DOHH2 (cell line): ENCODE data around the gene SH2D3A.
"Not testable (repeated sequence)": the region's sequence is repeated elsewhere in the genome, so short reads cannot be mapped to it uniquely, and the experiment has no call there.

ENCODE experiments used
- H3F3A ChIP-seq: fragments of 200-600 bp; sonication (generic), shearing (Covaris generic); 2 replicates; pipeline ENCODE4 v1.6.0; 2016; ENCODE audit warnings: antibody characterized with exemption, mild to moderate bottlenecking; ENCODE audit not compliant: control insufficient read depth, insufficient read depth
- H3K27ac ChIP-seq: fragments of 200-600 bp; sonication (generic); 2 replicates; pipeline ENCODE4 v1.5.1; 2014; ENCODE audit warnings: low read depth, mild to moderate bottlenecking, low read length, moderate library complexity
- H3K27me3 ChIP-seq: fragments of 200-600 bp; sonication (generic); 2 replicates; pipeline ENCODE4 v1.6.1; 2014; ENCODE audit warnings: mild to moderate bottlenecking, low read length, mixed read lengths; ENCODE audit not compliant: control insufficient read depth
- H3K36me3 ChIP-seq: fragments of 200-600 bp; sonication (generic); 2 replicates; pipeline ENCODE4 v1.6.1; 2014; ENCODE audit warnings: mild to moderate bottlenecking, low read length, moderate library complexity, mixed read lengths; ENCODE audit not compliant: control insufficient read depth
- H3K4me1 ChIP-seq: fragments of 200-600 bp; sonication (generic); 2 replicates; pipeline ENCODE4 v1.6.1; 2014; ENCODE audit warnings: mild to moderate bottlenecking, low read length, mixed read lengths; ENCODE audit not compliant: control insufficient read depth
- H3K4me2 ChIP-seq: fragments of 200-600 bp; sonication (generic); 2 replicates; pipeline ENCODE4 v1.6.0; 2014; ENCODE audit warnings: mild to moderate bottlenecking, low read length, moderate library complexity
- H3K4me3 ChIP-seq: fragments of 200-600 bp; sonication (generic); 2 replicates; pipeline ENCODE4 v1.5.1; 2014; ENCODE audit warnings: mild to moderate bottlenecking, low read length, mixed read lengths
- H3K79me2 ChIP-seq: fragments of 200-600 bp; sonication (generic); 2 replicates; pipeline ENCODE4 v1.6.1; 2014; ENCODE audit warnings: mild to moderate bottlenecking, low read length, mixed read lengths; ENCODE audit not compliant: control insufficient read depth
- H3K9me2 ChIP-seq: fragments of 200-600 bp; sonication (generic); replicated peaks from 2 replicates; pipeline ENCODE4 v1.6.1; 2014; ENCODE audit warnings: mild to moderate bottlenecking, low read length, mixed read lengths; ENCODE audit not compliant: control insufficient read depth
- H3K9me3 ChIP-seq: fragments of 200-600 bp; sonication (generic); 2 replicates; pipeline ENCODE4 v1.6.1; 2014; ENCODE audit warnings: antibody characterized with exemption, low read length, mixed read lengths; ENCODE audit not compliant: control insufficient read depth, insufficient read depth
- H4K20me1 ChIP-seq: fragments of 200-600 bp; sonication (generic); 2 replicates; pipeline ENCODE4 v1.6.0; 2014; ENCODE audit warnings: low read depth, mild to moderate bottlenecking, antibody characterized with exemption, low read length, moderate library complexity; ENCODE audit not compliant: control insufficient read depth, insufficient read depth
- EZH2phosphoT487 ChIP-seq: fragments of 200-600 bp; sonication (generic); IDR thresholded peaks from 2 replicates; pipeline ENCODE4 v1.6.1; 2017; ENCODE audit warnings: borderline replicate concordance, mild to moderate bottlenecking, antibody characterized with exemption, low read length, moderate library complexity, mixed read lengths
- TF ChIP-seq, protein P1 (sequence below): fragments of 200-600 bp; sonication (generic); IDR thresholded peaks from one replicate; pipeline ENCODE4 v1.5.1; 2014; ENCODE audit warnings: antibody characterized with exemption, mild to moderate bottlenecking, low read depth, low read length; ENCODE audit not compliant: poor library complexity, severe bottlenecking

Gene SH2D3A

DNA sequence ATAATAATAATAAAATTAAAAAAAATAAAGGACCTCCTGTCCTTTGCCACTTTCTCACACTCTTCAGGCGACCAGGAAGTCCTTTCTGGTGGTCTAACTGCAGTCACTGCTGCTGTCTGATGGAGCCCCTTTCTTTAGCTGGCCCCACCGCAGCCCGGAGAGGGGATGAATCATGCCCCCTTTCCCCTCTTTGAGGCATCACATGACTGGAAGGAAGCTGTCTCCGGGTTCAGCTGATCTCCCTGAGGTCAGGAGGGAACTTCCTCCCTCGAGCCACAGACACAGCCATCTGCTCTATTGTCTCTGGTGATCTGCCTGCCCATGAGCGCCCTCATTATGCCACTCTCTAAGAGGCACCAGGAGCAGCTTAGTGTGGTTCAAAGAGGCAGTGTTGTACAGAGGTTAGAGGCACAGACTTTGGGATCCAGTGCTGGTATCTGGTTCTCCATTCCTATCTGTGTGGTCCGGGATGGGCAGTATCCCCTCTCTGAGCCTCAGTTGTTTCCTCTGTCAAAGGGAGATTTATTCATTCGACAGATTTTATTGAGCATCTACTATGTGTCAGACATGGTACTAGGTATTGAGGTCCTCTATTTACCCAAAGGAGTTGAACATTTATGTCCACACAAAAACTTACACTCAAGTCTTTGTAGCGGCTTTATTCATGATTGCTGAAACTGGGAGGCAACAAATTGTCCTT lies 35.3 kb upstream of the SH2D3A start:
- Histone ChIP-seq H3K4me2 (peak overlapping the region; percentile 95), H3K27ac (peak overlapping the region; percentile 94), H3K27me3 (no peaks in the 10 kb centered on the region), H3K4me3 (peak overlapping the region; percentile 69), H3K36me3 (peaks cover 14% of the 10 kb centered on the region), H3K79me2 (peaks cover 76% of the 10 kb centered on the region), H4K20me1 (no peaks in the 10 kb centered on the region), H3F3A (peaks cover 16% of the 10 kb centered on the region), H3K4me1 (peaks cover 60% of the 10 kb centered on the region), H3K9me3 (no peaks in the 10 kb centered on the region), H3K9me2 (no peaks in the 10 kb centered on the region)
- TF ChIP-seq, protein P1, sequence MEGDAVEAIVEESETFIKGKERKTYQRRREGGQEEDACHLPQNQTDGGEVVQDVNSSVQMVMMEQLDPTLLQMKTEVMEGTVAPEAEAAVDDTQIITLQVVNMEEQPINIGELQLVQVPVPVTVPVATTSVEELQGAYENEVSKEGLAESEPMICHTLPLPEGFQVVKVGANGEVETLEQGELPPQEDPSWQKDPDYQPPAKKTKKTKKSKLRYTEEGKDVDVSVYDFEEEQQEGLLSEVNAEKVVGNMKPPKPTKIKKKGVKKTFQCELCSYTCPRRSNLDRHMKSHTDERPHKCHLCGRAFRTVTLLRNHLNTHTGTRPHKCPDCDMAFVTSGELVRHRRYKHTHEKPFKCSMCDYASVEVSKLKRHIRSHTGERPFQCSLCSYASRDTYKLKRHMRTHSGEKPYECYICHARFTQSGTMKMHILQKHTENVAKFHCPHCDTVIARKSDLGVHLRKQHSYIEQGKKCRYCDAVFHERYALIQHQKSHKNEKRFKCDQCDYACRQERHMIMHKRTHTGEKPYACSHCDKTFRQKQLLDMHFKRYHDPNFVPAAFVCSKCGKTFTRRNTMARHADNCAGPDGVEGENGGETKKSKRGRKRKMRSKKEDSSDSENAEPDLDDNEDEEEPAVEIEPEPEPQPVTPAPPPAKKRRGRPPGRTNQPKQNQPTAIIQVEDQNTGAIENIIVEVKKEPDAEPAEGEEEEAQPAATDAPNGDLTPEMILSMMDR = peak; percentile 59
- TF ChIP-seq EZH2phosphoT487 = no peak

DNA sequence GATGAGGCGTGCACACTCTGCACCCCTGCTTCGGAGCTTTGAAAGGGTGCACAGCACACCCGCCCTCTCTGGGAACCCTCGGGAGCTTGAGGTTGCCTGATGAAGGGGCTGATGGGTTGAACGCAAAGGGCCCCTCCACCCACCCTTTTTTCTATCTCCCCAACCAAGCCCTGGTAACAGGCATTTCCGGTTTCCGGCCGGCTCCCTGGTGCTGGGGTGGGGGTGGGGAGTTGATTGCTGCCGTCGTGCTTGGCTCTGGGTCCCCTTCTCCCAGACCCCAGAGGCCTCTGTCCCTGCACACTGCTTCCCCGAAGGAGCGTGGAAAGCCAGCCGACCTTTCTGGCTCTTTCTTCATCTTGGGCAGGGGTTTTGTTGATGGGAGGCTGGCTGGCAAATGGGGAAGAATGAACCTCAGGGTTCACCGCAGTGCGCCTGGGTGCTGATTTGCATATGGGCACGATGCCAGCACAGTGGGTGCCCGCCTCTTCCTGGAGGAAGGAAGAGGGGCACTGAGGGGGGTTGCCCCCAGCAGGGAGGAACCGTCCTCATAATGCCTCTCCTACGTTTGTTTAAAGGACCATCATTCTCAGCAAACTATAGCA lies 34.4 kb upstream of the SH2D3A start:
- Histone ChIP-seq H3K4me3 (peak overlapping the region; percentile 77), H3K9me2 (no peaks in the 10 kb centered on the region), H3K4me2 (peak overlapping the region; percentile 95), H3K4me1 (peaks cover 63% of the 10 kb centered on the region), H3K79me2 (peaks cover 78% of the 10 kb centered on the region), H4K20me1 (no peaks in the 10 kb centered on the region), H3F3A (peaks cover 16% of the 10 kb centered on the region), H3K27ac (peak overlapping the region; percentile 94), H3K27me3 (no peaks in the 10 kb centered on the region), H3K9me3 (no peaks in the 10 kb centered on the region), H3K36me3 (peaks cover 14% of the 10 kb centered on the region)
- TF ChIP-seq, protein P1 = no peak
- TF ChIP-seq EZH2phosphoT487 = no peak

DNA sequence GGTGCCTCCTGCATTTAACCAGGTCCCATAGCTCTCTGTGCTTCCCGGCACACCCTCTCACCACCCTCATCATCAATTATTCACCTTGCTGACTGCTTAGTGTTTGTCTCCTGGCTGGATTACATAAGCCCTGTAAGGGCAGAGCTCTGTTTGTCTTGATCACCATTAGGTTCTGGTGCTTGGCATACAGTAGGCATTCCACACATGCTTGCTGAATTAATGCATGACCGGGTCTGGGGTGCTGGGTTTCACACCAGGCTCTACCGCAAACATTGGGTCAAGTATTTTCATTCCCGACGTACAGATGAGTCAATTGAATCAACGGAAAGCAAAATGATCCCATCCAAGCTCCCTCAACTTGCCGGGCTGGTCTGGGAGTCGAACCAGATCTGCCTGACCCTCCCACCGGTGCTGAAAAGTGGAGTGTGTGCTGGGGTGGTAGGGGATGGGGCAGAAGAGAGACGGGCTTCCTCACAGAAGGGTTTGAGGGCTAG lies 33.8 kb upstream of the SH2D3A start:
- peak overlapping the region; percentile 95 for H3K4me2 ChIP-seq
- no peaks in the 10 kb centered on the region for H3K27me3 ChIP-seq
- TF ChIP-seq, protein P1 = no peak
- TF ChIP-seq EZH2phosphoT487 = no peak
- H3K4me3 ChIP-seq = peak overlapping the region; percentile 77
- peak overlapping the region; percentile 94 for H3K27ac ChIP-seq
- H3K36me3 ChIP-seq = peaks cover 14% of the 10 kb centered on the region
- H3F3A ChIP-seq = peaks cover 16% of the 10 kb centered on the region
- no peaks in the 10 kb centered on the region for H3K9me3 ChIP-seq
- H3K79me2 ChIP-seq = peaks cover 78% of the 10 kb centered on the region
- 0 out of 2 replicates have a peak, but pooled peaks cover 4% of the 10 kb centered on the region for H4K20me1 ChIP-seq
- peaks cover 67% of the 10 kb centered on the region for H3K4me1 ChIP-seq
- no peaks in the 10 kb centered on the region for H3K9me2 ChIP-seq

DNA sequence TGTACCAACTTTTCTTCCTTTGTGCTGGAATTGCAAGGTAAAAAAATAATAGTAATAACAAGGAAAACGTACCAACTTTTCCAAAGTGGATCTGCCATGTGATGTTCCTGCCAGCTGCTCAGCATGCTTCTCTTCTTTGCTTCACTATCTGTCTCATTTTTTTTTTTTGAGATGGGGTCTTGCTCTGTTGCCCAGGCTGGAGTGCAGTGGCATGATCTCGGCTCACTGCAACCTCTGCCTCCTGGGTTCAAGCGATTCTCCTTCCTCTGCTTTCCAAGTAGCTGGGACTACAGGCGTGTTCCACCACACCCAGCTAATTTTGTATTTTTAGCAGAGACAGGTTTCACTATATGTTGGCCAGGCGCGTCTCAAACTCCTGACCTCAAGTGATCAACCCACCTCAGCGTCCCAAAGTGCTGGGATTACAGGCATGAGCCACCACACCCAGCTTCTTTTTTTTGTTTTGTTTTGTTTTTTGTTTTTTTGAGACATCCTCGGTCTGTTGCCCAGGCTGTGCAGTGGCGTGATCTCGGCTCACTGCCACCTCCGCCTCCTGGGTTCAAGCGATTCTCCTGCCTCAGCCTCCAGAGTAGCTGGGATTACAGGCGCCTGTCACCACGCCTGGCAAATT lies 33.0 kb upstream of the SH2D3A start:
- not testable (repeated sequence) for H3K9me2 ChIP-seq, H4K20me1 ChIP-seq, H3K9me3 ChIP-seq, H3K27me3 ChIP-seq
- Histone ChIP-seq H3K79me2 (peaks cover 79% of the 10 kb centered on the region), H3K36me3 (peaks cover 14% of the 10 kb centered on the region), H3K4me1 (peaks cover 63% of the 10 kb centered on the region), H3K4me3 (peak overlapping the region; percentile 77), H3K27ac (peak overlapping the region; percentile 94), H3F3A (peaks cover 16% of the 10 kb centered on the region), H3K4me2 (peak overlapping the region; percentile 95)
